GM19455 (cell line): ENCODE measurements around the gene PCP4.

Experiments used
- ATAC-seq: cut with Tn5 transposase; IDR thresholded peaks from one replicate; pipeline ENCODE4 v1.9.1; 2021; ENCODE audit not compliant: unreplicated experiment

PCP4 gene

GRCh38 chr21:39867198-39867650 lies at the start of gene PCP4:
Gene PCP4, plus strand, starts transcription at chr21:39867438. Its CDS starts 64 bp downstream, at chr21:39867502.
- no peak for ATAC-seq

GRCh38 chr21:39818557-39818956 lies 48.7 kb upstream of the PCP4 start:
- no peak for ATAC-seq

- ATAC-seq, result no peak
Measured at GRCh38 chr21:39822042-39822441, 45.2 kb upstream of the PCP4 start.

- ATAC-seq, result no peak
Measured at GRCh38 chr21:39825250-39825649, 42.0 kb upstream of the PCP4 start.

- no peak for ATAC-seq
Measured at GRCh38 chr21:39834543-39834942, 32.7 kb upstream of the PCP4 start.

- ATAC-seq, result no peak
Measured at GRCh38 chr21:39837861-39838359, 29.3 kb upstream of the PCP4 start.

- no peak for ATAC-seq
Measured at GRCh38 chr21:39840373-39841097, 26.7 kb upstream of the PCP4 start.

GRCh38 chr21:39842741-39843459 lies 24.3 kb upstream of the PCP4 start:
- ATAC-seq, result no peak

- ATAC-seq, result no peak
Measured at GRCh38 chr21:39843483-39843882, 23.8 kb upstream of the PCP4 start.

- ATAC-seq, result no peak
Measured at GRCh38 chr21:39843916-39844315, 23.3 kb upstream of the PCP4 start.

- no peak for ATAC-seq
Measured at GRCh38 chr21:39845571-39846130, 21.6 kb upstream of the PCP4 start.

GRCh38 chr21:39847877-39848276 lies 19.4 kb upstream of the PCP4 start:
- no peak for ATAC-seq

GRCh38 chr21:39849014-39849655 lies 18.1 kb upstream of the PCP4 start:
- ATAC-seq, result no peak

- no peak for ATAC-seq
Measured at GRCh38 chr21:39850333-39850732, 16.9 kb upstream of the PCP4 start.

GRCh38 chr21:39851002-39851618 lies 16.1 kb upstream of the PCP4 start:
- ATAC-seq, result no peak

GRCh38 chr21:39852021-39852721 lies 15.1 kb upstream of the PCP4 start:
- no peak for ATAC-seq

- no peak for ATAC-seq
Measured at GRCh38 chr21:39852726-39853500, 14.3 kb upstream of the PCP4 start.

- no peak for ATAC-seq
Measured at GRCh38 chr21:39854572-39854971, 12.7 kb upstream of the PCP4 start.

GRCh38 chr21:39855595-39855994 lies 11.6 kb upstream of the PCP4 start:
- ATAC-seq, result no peak

- no peak for ATAC-seq
Measured at GRCh38 chr21:39860600-39860999, 6.6 kb upstream of the PCP4 start.
